Medulla oblongata (tissue), 1 donor: Measurements from ENCODE around the gene WDR17.

Source experiments
- DNase-seq: peaks from one replicate; pipeline ENCODE4 v3.0.0-alpha.2; 2015; ENCODE audit errors: extremely low spot score

WDR17 gene

GRCh38 chr4:176065435-176066291 is at the start of gene WDR17:
Gene WDR17, plus strand, starts transcription at chr4:176065841. Its CDS starts 45,740 bp downstream, at chr4:176111581.
- peak; percentile 98 for DNase-seq

GRCh38 chr4:176016601-176017000 is 49.0 kb upstream of the WDR17 start:
- no peak for DNase-seq

- no peak for DNase-seq
These were observed 45.1 kb upstream of the WDR17 start for GRCh38 chr4:176020481-176021085.

GRCh38 chr4:176030391-176030790 is 35.2 kb upstream of the WDR17 start:
- DNase-seq: no peak

- DNase-seq: no peak
These were observed 33.7 kb upstream of the WDR17 start for GRCh38 chr4:176031922-176032321.

GRCh38 chr4:176032454-176032853 is 33.2 kb upstream of the WDR17 start:
- no peak for DNase-seq

GRCh38 chr4:176034499-176034898 is 31.1 kb upstream of the WDR17 start:
- DNase-seq: peak; percentile 78

GRCh38 chr4:176034936-176035335 is 30.7 kb upstream of the WDR17 start:
- no peak for DNase-seq

GRCh38 chr4:176036585-176037205 is 28.9 kb upstream of the WDR17 start:
- no peak for DNase-seq

- no peak for DNase-seq
These were observed 26.9 kb upstream of the WDR17 start for GRCh38 chr4:176038789-176039188.

GRCh38 chr4:176042195-176042594 is 23.4 kb upstream of the WDR17 start:
- DNase-seq: no peak

- DNase-seq: no peak
These were observed 21.6 kb upstream of the WDR17 start for GRCh38 chr4:176043838-176044588.

- DNase-seq: peak; percentile 84
These were observed 21.1 kb upstream of the WDR17 start for GRCh38 chr4:176044589-176044951.

- DNase-seq: no peak
These were observed 17.0 kb upstream of the WDR17 start for GRCh38 chr4:176048631-176049030.

GRCh38 chr4:176052744-176053143 is 12.9 kb upstream of the WDR17 start:
- DNase-seq: no peak

- DNase-seq: no peak
These were observed 11.9 kb upstream of the WDR17 start for GRCh38 chr4:176053785-176054184.

GRCh38 chr4:176054942-176055341 is 10.7 kb upstream of the WDR17 start:
- DNase-seq: peak; percentile 56

- DNase-seq: no peak
These were observed 1.9 kb upstream of the WDR17 start for GRCh38 chr4:176063718-176064117.

GRCh38 chr4:176064539-176064938 is 1.1 kb upstream of the WDR17 start:
- no peak for DNase-seq

- peak; percentile 44 for DNase-seq
These were observed 1.1 kb downstream of the WDR17 start for GRCh38 chr4:176066757-176067156.

- DNase-seq: no peak
These were observed 11.9 kb downstream of the WDR17 start for GRCh38 chr4:176077561-176077960.

- DNase-seq: no peak
These were observed 19.1 kb downstream of the WDR17 start for GRCh38 chr4:176084769-176085168.
